A673 (cell line): ENCODE results near the gene AP3S2. TPM values are rescaled to one million over a fixed set of nuclear protein-coding genes. Genes with fewer than 3 reads are reported as not detected.

Experiments
- BruUV-seq: library from RNA; stranded (reverse); fragments of 400-500 nt; replicated peaks from 2 replicates; lab custom pipeline; 2021; lab: Mats Ljungman, UMichigan
- CTCF ChIA-PET: fragments of 300-600 bp; sonication (Branson Sonifier 250); formaldehyde crosslinking; loops from one replicate; lab custom pipeline; 2022; ENCODE audit warnings: antibody characterized with exemption; lab: Charles Lee
- POLR2A ChIA-PET: fragments of 300-600 bp; sonication (Branson Sonifier 250); formaldehyde crosslinking; loops from one replicate; lab custom pipeline; 2022; ENCODE audit warnings: antibody characterized with exemption; ENCODE audit not compliant: low non-redundant PET; lab: Charles Lee
- DNase-seq: peaks from one replicate; pipeline ENCODE4 v3.0.0-alpha.2; 2015; ENCODE audit warnings: low spot score
- H3K27ac ChIP-seq: fragments of 200-600 bp; sonication (generic); 2 replicates; pipeline ENCODE4 v1.5.1; 2016; ENCODE audit warnings: mixed run types, low read depth, mild to moderate bottlenecking, mixed read lengths, antibody characterized with exemption, low read length; ENCODE audit not compliant: poor library complexity, severe bottlenecking
- H3K27me3 ChIP-seq: fragments of 200-600 bp; sonication (generic); replicated peaks from 2 replicates; pipeline ENCODE4 v1.6.1; 2017; ENCODE audit warnings: mixed run types, low read depth, mild to moderate bottlenecking, mixed read lengths, antibody characterized with exemption, low read length; ENCODE audit not compliant: insufficient read depth, poor library complexity
- H3K36me3 ChIP-seq: fragments of 200-600 bp; sonication (generic); 2 replicates; pipeline ENCODE4 v1.6.1; 2016; ENCODE audit warnings: mixed run types, mild to moderate bottlenecking, mixed read lengths, antibody characterized with exemption, low read length; ENCODE audit not compliant: insufficient read depth, poor library complexity, severe bottlenecking
- H3K4me1 ChIP-seq: fragments of 200-600 bp; sonication (generic); 2 replicates; pipeline ENCODE4 v1.6.1; 2017; ENCODE audit warnings: mixed run types, mild to moderate bottlenecking, mixed read lengths, antibody characterized with exemption, low read length; ENCODE audit not compliant: insufficient read depth, poor library complexity, severe bottlenecking
- H3K4me3 ChIP-seq: fragments of 200-600 bp; sonication (generic); 2 replicates; pipeline ENCODE4 v1.5.1; 2016; ENCODE audit warnings: low read depth, mixed run types, mild to moderate bottlenecking, mixed read lengths, low read length; ENCODE audit not compliant: poor library complexity, severe bottlenecking
- H3K9me3 ChIP-seq: fragments of 200-600 bp; sonication (generic); 2 replicates; pipeline ENCODE4 v1.6.1; 2016; ENCODE audit warnings: mixed run types, low read depth, mild to moderate bottlenecking, mixed read lengths, antibody characterized with exemption, low read length; ENCODE audit not compliant: poor library complexity, severe bottlenecking
- EZH2 ChIP-seq: fragments of 200-600 bp; sonication (generic); IDR thresholded peaks from 2 replicates; pipeline ENCODE4 v1.6.1; 2017; ENCODE audit warnings: borderline replicate concordance, low read depth, mild to moderate bottlenecking, mixed read lengths, antibody characterized with exemption, low read length; ENCODE audit not compliant: poor library complexity, severe bottlenecking
- intact Hi-C: fragments of 100-400 bp; cut with micrococcal nuclease; formaldehyde crosslinking; loops from one replicate; pipeline ENCODE4 v1.10.0; 2022; ENCODE audit not compliant: unreplicated experiment
- total RNA-seq: library from RNA; stranded (reverse); gene quantifications from 2 replicates; pipeline ENCODE4 v1.2.3, GENCODE V29; 2021
- TF ChIP-seq, protein P1 (sequence below): fragments of 300-800, 200-600 bp; sonication (generic); conservative IDR thresholded peaks from 2 replicates; pipeline ENCODE4 v1.5.1; 2017; ENCODE audit warnings: low read depth, mild to moderate bottlenecking, antibody characterized with exemption, low read length, moderate library complexity, mixed read lengths

AP3S2 gene
- total RNA-seq, 1 experiment from 2014 or later, result 32.0 TPM

- Histone ChIP-seq H3K4me3 (peak overlapping the region; percentile 60), H3K9me3 (no peaks in the 10 kb centered on the region), H3K36me3 (no peaks in the 10 kb centered on the region), H3K27ac (no peak overlapping the region), H3K4me1 (peaks cover 7% of the 10 kb centered on the region), H3K27me3 (no peaks in the 10 kb centered on the region)
- intact Hi-C loops, result no loop called here
- TF ChIP-seq, protein P1, sequence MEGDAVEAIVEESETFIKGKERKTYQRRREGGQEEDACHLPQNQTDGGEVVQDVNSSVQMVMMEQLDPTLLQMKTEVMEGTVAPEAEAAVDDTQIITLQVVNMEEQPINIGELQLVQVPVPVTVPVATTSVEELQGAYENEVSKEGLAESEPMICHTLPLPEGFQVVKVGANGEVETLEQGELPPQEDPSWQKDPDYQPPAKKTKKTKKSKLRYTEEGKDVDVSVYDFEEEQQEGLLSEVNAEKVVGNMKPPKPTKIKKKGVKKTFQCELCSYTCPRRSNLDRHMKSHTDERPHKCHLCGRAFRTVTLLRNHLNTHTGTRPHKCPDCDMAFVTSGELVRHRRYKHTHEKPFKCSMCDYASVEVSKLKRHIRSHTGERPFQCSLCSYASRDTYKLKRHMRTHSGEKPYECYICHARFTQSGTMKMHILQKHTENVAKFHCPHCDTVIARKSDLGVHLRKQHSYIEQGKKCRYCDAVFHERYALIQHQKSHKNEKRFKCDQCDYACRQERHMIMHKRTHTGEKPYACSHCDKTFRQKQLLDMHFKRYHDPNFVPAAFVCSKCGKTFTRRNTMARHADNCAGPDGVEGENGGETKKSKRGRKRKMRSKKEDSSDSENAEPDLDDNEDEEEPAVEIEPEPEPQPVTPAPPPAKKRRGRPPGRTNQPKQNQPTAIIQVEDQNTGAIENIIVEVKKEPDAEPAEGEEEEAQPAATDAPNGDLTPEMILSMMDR, result no peak
- TF ChIP-seq EZH2, result no peak
- ChIA-PET CTCF (interaction anchor here (0.6 kb wide), 1 partner anchor 320 kb away, joined by 3 read pairs; no protein-coding TSS in a partner anchor), POLR2A (no interaction called here)
- no TSS peak for BruUV-seq
- DNase-seq, result no peak
These were observed 18.4 kb upstream of the AP3S2 start for GRCh38 chr15:89912145-89912673.

DNA sequence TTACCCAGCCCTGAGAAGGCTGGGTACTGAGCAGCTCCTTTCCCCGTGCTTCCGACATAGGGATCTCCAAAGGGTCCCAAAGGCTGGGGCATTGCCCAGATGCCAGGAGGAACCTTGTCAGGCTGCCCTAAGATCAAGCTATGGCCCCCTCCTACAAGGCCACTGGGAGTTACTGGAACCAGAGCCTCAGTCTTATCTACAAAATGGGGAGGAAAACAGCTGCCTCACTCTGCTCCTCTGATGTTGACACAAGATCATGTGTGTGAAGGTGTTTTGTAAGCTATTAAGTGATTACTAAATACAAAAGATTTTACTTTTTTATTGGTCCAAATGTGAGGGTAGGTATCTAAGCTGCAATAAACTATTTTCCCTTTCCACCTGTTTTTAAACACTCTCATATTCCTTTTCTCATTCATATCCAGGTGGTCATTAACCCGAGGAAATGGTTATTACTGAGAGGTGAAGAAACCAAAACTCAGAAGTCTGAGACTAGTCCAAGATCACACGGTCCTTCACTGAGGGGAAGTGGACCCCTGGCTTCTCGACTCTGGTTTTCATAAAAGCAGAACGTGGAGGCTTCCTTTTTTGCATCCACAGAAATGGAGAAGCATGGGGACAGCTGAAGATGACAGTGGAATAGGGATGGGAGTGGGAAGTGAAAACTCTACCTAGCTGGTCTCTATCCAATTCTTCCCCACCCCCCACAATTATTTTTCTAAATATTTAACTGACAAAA is 17.3 kb upstream of the AP3S2 start:
- H3K36me3 ChIP-seq, result no peaks in the 10 kb centered on the region
- intact Hi-C loops, result no loop called here
- H3K27me3 ChIP-seq, result no peaks in the 10 kb centered on the region
- TF ChIP-seq EZH2, result no peak
- TF ChIP-seq, protein P1, result no peak
- no peaks in the 10 kb centered on the region for H3K9me3 ChIP-seq
- no peak overlapping the region for H3K4me3 ChIP-seq
- CTCF ChIA-PET, result no interaction called here
- POLR2A ChIA-PET, result no interaction called here
- H3K27ac ChIP-seq, result no peak overlapping the region
- DNase-seq, result no peak
- BruUV-seq, result TSS peak; percentile 54
- H3K4me1 ChIP-seq, result peaks cover 7% of the 10 kb centered on the region

DNA sequence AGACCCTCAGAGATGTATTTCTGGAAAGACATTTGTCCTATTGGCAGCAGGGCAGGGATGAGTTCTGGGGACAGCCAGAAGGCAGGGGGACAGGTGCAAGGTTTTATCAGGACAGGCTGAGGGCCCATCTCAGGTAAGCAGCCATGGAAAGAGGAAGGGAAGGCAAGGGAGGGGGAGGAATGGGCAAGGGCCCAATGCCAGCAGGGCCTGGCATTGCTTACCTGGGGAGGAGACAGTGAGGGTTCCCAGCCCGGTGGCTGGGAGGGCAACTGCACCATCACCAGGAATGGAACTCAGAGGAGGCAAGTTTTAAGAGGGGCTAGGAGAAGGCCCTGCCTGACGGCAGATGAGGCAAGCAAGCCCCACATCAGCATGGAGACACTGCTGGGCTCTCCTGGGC is 15.8 kb upstream of the AP3S2 start:
- Histone ChIP-seq H3K9me3 (no peaks in the 10 kb centered on the region), H3K4me3 (no peak overlapping the region), H3K27ac (no peak overlapping the region), H3K4me1 (peaks cover 7% of the 10 kb centered on the region), H3K36me3 (no peaks in the 10 kb centered on the region), H3K27me3 (no peaks in the 10 kb centered on the region)
- no TSS peak for BruUV-seq
- intact Hi-C loops, result no loop called here
- POLR2A ChIA-PET, result no interaction called here
- TF ChIP-seq EZH2, result no peak
- TF ChIP-seq, protein P1, result no peak
- CTCF ChIA-PET, result no interaction called here
- no peak for DNase-seq
